K562 (cell line): ENCODE results near the gene MIP. TPM values are rescaled to one million over a fixed set of nuclear protein-coding genes. Genes with fewer than 3 reads are reported as not detected.

Experiments used
- ADNP ChIP-seq: fragments of 200-800 bp; sonication (Bioruptor generic); IDR thresholded peaks from 2 replicates; pipeline ENCODE4 v1.6.1; 2016; ENCODE audit warnings: missing genetic modification characterization, missing compliant biosample characterization
- BDP1 ChIP-seq: IDR thresholded peaks from 3 replicates; pipeline ENCODE4 v1.6.1; 2011; ENCODE audit not compliant: insufficient read length, insufficient read depth
- CHD1 ChIP-seq: fragments of 200-600 bp; sonication (generic); IDR thresholded peaks from one replicate; pipeline ENCODE4 v1.6.1; 2012; ENCODE audit warnings: mild to moderate bottlenecking, moderate library complexity, low read length, inconsistent platforms
- CHD4 ChIP-seq: fragments of 200-600 bp; sonication (generic); IDR thresholded peaks from 3 replicates; pipeline ENCODE4 v1.6.1; 2012; ENCODE audit warnings: low read depth, mild to moderate bottlenecking, mixed read lengths, low read length, inconsistent platforms; ENCODE audit not compliant: insufficient read depth, insufficient replicate concordance, poor library complexity, severe bottlenecking
- CREBBP ChIP-seq: IDR thresholded peaks from one replicate; pipeline ENCODE4 v1.6.1; 2012; ENCODE audit warnings: low read depth, mild to moderate bottlenecking, control low read depth, inconsistent platforms, low read length
- DLX4 ChIP-seq: fragments of 250-450 bp; sonication (Bioruptor Pico); IDR thresholded peaks from 2 replicates; pipeline ENCODE4 v1.6.1; 2021; ENCODE audit warnings: mild to moderate bottlenecking
- ERF ChIP-seq: fragments of 450-650 bp; formaldehyde crosslinking; IDR thresholded peaks from 2 replicates; pipeline ENCODE4 v1.4.0; 2020; ENCODE audit warnings: mild to moderate bottlenecking, mixed read lengths
- EWSR1 ChIP-seq: fragments of 450-650 bp; IDR thresholded peaks from 2 replicates; pipeline ENCODE4 v1.6.1; 2018; ENCODE audit warnings: borderline replicate concordance, mild to moderate bottlenecking, low read depth, moderate library complexity; ENCODE audit not compliant: partially characterized antibody
- HDAC1 ChIP-seq, 2 experiments: fragments of 450-650 bp; IDR thresholded peaks; 2 replicates each; pipeline ENCODE4 v1.6.1; 2016 to 2017; ENCODE audit warnings: inconsistent platforms in 1 of 2, mild to moderate bottlenecking in 1 of 2, moderate library complexity in 1 of 2
- KAT7 ChIP-seq: sonication (generic); formaldehyde crosslinking; IDR thresholded peaks from 2 replicates; pipeline ENCODE4 v1.8.0; 2022; ENCODE audit warnings: missing genetic modification reagents, mild to moderate bottlenecking, borderline replicate concordance
- KAT8 ChIP-seq: fragments of 450-650 bp; IDR thresholded peaks from 2 replicates; pipeline ENCODE4 v1.6.1; 2016; ENCODE audit warnings: low read depth, mild to moderate bottlenecking
- NFRKB ChIP-seq: fragments of 450-650 bp; IDR thresholded peaks from 2 replicates; pipeline ENCODE4 v1.6.1; 2016; ENCODE audit warnings: low read depth
- NR3C1 ChIP-seq: sonication (generic); formaldehyde crosslinking; IDR thresholded peaks from 2 replicates; pipeline ENCODE4 v1.8.1; 2022; ENCODE audit warnings: missing genetic modification reagents
- NR4A1 ChIP-seq, 2 experiments: fragments of 250-450 bp in 1 of 2; fragments of 450-650 bp in 1 of 2; sonication (Bioruptor Pico) in 1 of 2; IDR thresholded peaks; 2 replicates each; pipeline versions ENCODE4 v1.4.0 to v1.6.1; 2016 to 2020; ENCODE audit warnings: mild to moderate bottlenecking in 2 of 2, missing compliant biosample characterization in 1 of 2, missing genetic modification characterization in 1 of 2, moderate library complexity in 1 of 2
- PML ChIP-seq: IDR thresholded peaks from 2 replicates; pipeline ENCODE4 v1.6.1; 2012; ENCODE audit warnings: low read length, inconsistent platforms
- RERE ChIP-seq: sonication (generic); formaldehyde crosslinking; IDR thresholded peaks from 2 replicates; pipeline ENCODE4 v1.8.0; 2023; ENCODE audit warnings: missing genetic modification reagents, mild to moderate bottlenecking, borderline replicate concordance
- RUNX1 ChIP-seq: sonication (generic); IDR thresholded peaks from 2 replicates; pipeline ENCODE4 v1.6.1; 2016; ENCODE audit warnings: antibody characterized with exemption, low read depth
- SMARCA4 ChIP-seq: fragments of 450-650 bp; IDR thresholded peaks from 2 replicates; pipeline ENCODE4 v1.6.1; 2016
- U2AF2 ChIP-seq: fragments of 200-400 bp; formaldehyde crosslinking; optimal IDR thresholded peaks from 2 replicates; pipeline ENCODE3; 2017; ENCODE audit warnings: low read depth, mild to moderate bottlenecking, low read length
- WHSC1 ChIP-seq: IDR thresholded peaks from one replicate; pipeline ENCODE4 v1.6.1; 2012; ENCODE audit warnings: low read length, control low read depth, inconsistent platforms
- ZKSCAN8 ChIP-seq: fragments of 200-800 bp; sonication (Bioruptor generic); IDR thresholded peaks from 2 replicates; pipeline ENCODE4 v1.6.1; 2016; ENCODE audit warnings: missing genetic modification characterization, missing compliant biosample characterization
- ZNF324 ChIP-seq: fragments of 250-450 bp; sonication (Bioruptor Pico); IDR thresholded peaks from 2 replicates; pipeline ENCODE4 v1.4.0; 2020; ENCODE audit warnings: mild to moderate bottlenecking
- ZNF408 ChIP-seq: fragments of 250-450 bp; sonication (Bioruptor Pico); IDR thresholded peaks from 2 replicates; pipeline ENCODE4 v1.4.0; 2020; ENCODE audit warnings: low read depth, mild to moderate bottlenecking, moderate library complexity
- ZNF444 ChIP-seq: fragments of 250-450 bp; sonication (Bioruptor Pico); IDR thresholded peaks from 2 replicates; pipeline ENCODE4 v1.4.0; 2020; ENCODE audit warnings: mild to moderate bottlenecking, moderate library complexity
- ZSCAN29 ChIP-seq: fragments of 450-650 bp; IDR thresholded peaks from 2 replicates; pipeline ENCODE4 v1.6.1; 2017
- polyA plus RNA-seq, 8 experiments: library from polyadenylated mRNA; depleted of rRNA in 4 of 8; stranded (reverse) in 5 of 8; unstranded in 3 of 8; fragments of >200 nt; fragmentation: Nextera tagmentation in 2 of 8; fragmentation: Illumina TruSeq in 1 of 8; extraction: Ambion mirVana in 2 of 8; extraction: Trizol in 1 of 8; gene quantifications; 2 replicates each; pipeline versions ENCODE4 v1.2.1 to v1.2.3, GENCODE V29; 2011 to 2014; ENCODE audit warnings: inconsistent platforms in 1 of 8, missing spikeins in 1 of 8
- total RNA-seq, 7 experiments: library from RNA; depleted of rRNA in 6 of 7; stranded (reverse); fragments of >200 nt in 6 of 7; fragmentation: Illumina TruSeq in 2 of 7; extraction: Trizol in 2 of 7; gene quantifications; 2 replicates each; pipeline versions ENCODE4 v1.2.1 to v1.2.3, GENCODE V29; 2011 to 2021; ENCODE audit warnings: low replicate concordance in 1 of 7

The MIP gene
- total and polyA plus RNA-seq, 9 of the 15 experiments (the other 6 are each of a cell fraction or from before 2014, with no cell fraction given) = 0.09 to 0.36 (median 0.19) TPM; not detected in 5

- no peak for TF ChIP-seq ZNF408
- no peak for TF ChIP-seq BDP1
- peak; percentile 63 for TF ChIP-seq ZSCAN29
- TF ChIP-seq WHSC1 = no peak
- TF ChIP-seq CREBBP = no peak
- TF ChIP-seq ERF (CRISPR knock-in tag) = no peak
- peak; percentile 83 for TF ChIP-seq PML
- TF ChIP-seq KAT8 = no peak
- no peak for TF ChIP-seq RERE (CRISPR knock-in tag)
- TF ChIP-seq ZNF324 (CRISPR knock-in tag) = no peak
- no peak for TF ChIP-seq NR4A1 (CRISPR knock-in tag; IDR thresholded peaks at IDR 0.05)
- no peak for TF ChIP-seq NR4A1 (tag; IDR thresholded peaks at IDR 0.05)
- no peak for TF ChIP-seq ZNF444 (CRISPR knock-in tag)
- no peak for TF ChIP-seq CHD4
- peak; percentile 78 to 99 for TF ChIP-seq HDAC1 (IDR thresholded peaks at IDR 0.05)
- no peak for TF ChIP-seq KAT7 (CRISPR knock-in tag)
- TF ChIP-seq DLX4 = no peak
- TF ChIP-seq NR3C1 (CRISPR knock-in tag) = no peak
- no peak for TF ChIP-seq U2AF2
- TF ChIP-seq EWSR1 = no peak
- peak; percentile 26 for TF ChIP-seq SMARCA4
- TF ChIP-seq ZKSCAN8 = no peak
- TF ChIP-seq CHD1 = no peak
- no peak for TF ChIP-seq RUNX1
- peak; percentile 5; the same call in 1 of the 2 replicates for TF ChIP-seq ADNP
- peak; percentile 98 for TF ChIP-seq NFRKB
Measured at GRCh38 chr12:56468216-56469006, 14.0 kb upstream of the MIP start, which contains the start of gene SPRYD4 (continued).
